A204.1 (cell line): ENCODE results near the gene C10orf71.

Experiments
- FAIRE-seq: peaks from 2 replicates; lab custom pipeline; 2012; peaks lifted over from hg19 to GRCh38; lab: Jason Lieb, UNC

C10orf71 gene

GRCh38 chr10:49274886-49275285 is 24.1 kb upstream of the C10orf71 start:
- FAIRE-seq, result no peak

- FAIRE-seq, result no peak
Observed at GRCh38 chr10:49275896-49276295, 23.1 kb upstream of the C10orf71 start.

GRCh38 chr10:49276596-49276995 is 22.4 kb upstream of the C10orf71 start:
- no peak for FAIRE-seq

- FAIRE-seq, result no peak
Observed at GRCh38 chr10:49277973-49278372, 21.0 kb upstream of the C10orf71 start.

- no peak for FAIRE-seq
Observed at GRCh38 chr10:49278497-49278981, 20.4 kb upstream of the C10orf71 start.

GRCh38 chr10:49279015-49279880 is 19.7 kb upstream of the C10orf71 start:
- no peak for FAIRE-seq

- FAIRE-seq, result no peak
Observed at GRCh38 chr10:49280001-49280408, 19.0 kb upstream of the C10orf71 start.

- no peak for FAIRE-seq
Observed at GRCh38 chr10:49281461-49281860, 17.5 kb upstream of the C10orf71 start.

GRCh38 chr10:49282306-49282705 is 16.7 kb upstream of the C10orf71 start:
- no peak for FAIRE-seq

GRCh38 chr10:49282879-49283341 is 16.1 kb upstream of the C10orf71 start:
- FAIRE-seq, result no peak

GRCh38 chr10:49283491-49283890 is 15.5 kb upstream of the C10orf71 start:
- no peak for FAIRE-seq

- no peak for FAIRE-seq
Observed at GRCh38 chr10:49284356-49284755, 14.6 kb upstream of the C10orf71 start.

- no peak for FAIRE-seq
Observed at GRCh38 chr10:49285232-49285631, 13.7 kb upstream of the C10orf71 start.

- FAIRE-seq, result no peak
Observed at GRCh38 chr10:49286686-49287085, 12.3 kb upstream of the C10orf71 start.

GRCh38 chr10:49287689-49288340 is 11.2 kb upstream of the C10orf71 start:
- no peak for FAIRE-seq

- no peak for FAIRE-seq
Observed at GRCh38 chr10:49288341-49289065, 10.5 kb upstream of the C10orf71 start.

- FAIRE-seq, result no peak
Observed at GRCh38 chr10:49289480-49289879, 9.5 kb upstream of the C10orf71 start.

- FAIRE-seq, result no peak
Observed at GRCh38 chr10:49290131-49290530, 8.8 kb upstream of the C10orf71 start.

GRCh38 chr10:49290607-49291006 is 8.4 kb upstream of the C10orf71 start:
- FAIRE-seq, result no peak

- FAIRE-seq, result no peak
Observed at GRCh38 chr10:49292565-49293207, 6.3 kb upstream of the C10orf71 start.

GRCh38 chr10:49293208-49293603 is 5.8 kb upstream of the C10orf71 start:
- FAIRE-seq, result no peak

GRCh38 chr10:49294731-49295130 is 4.2 kb upstream of the C10orf71 start:
- FAIRE-seq, result no peak
